Measurements from ENCODE around the gene JAGN1.
"Not testable (repeated sequence)": the region's sequence is repeated elsewhere in the genome, so short reads cannot be mapped to it uniquely, and the experiment has no call there.

JAGN1 gene

GRCh38 chr3:9935966-9936510 is 45.6 kb downstream of the JAGN1 start:
- Histone ChIP-seq H3K4me1 (ENCODE audit: control insufficient read depth, insufficient read depth, low read length) (0 out of 2 replicates have a peak, but pooled peaks cover 2% of the 10 kb centered on the region), H3K27me3 (ENCODE audit: control insufficient read depth, insufficient read depth, low read length) (no peaks in the 10 kb centered on the region), H3K9me3 (ENCODE audit: control insufficient read depth, insufficient read depth, low read length) (no peaks in the 10 kb centered on the region), H3K36me3 (ENCODE audit: control insufficient read depth, insufficient read depth, low read length) (0 out of 2 replicates have a peak, but pooled peaks cover 3% of the 10 kb centered on the region), H3K27ac (ENCODE audit: low read length) (no peak overlapping the region), H3K4me3 (ENCODE audit: low read length) (no peak overlapping the region)
- WGBS (ENCODE audit: insufficient coverage, insufficient read length): no CpG with 5 or more reads among the region's 5 CpGs
- no peak for DNase-seq (ENCODE audit: low read depth, low spot score)

DNA sequence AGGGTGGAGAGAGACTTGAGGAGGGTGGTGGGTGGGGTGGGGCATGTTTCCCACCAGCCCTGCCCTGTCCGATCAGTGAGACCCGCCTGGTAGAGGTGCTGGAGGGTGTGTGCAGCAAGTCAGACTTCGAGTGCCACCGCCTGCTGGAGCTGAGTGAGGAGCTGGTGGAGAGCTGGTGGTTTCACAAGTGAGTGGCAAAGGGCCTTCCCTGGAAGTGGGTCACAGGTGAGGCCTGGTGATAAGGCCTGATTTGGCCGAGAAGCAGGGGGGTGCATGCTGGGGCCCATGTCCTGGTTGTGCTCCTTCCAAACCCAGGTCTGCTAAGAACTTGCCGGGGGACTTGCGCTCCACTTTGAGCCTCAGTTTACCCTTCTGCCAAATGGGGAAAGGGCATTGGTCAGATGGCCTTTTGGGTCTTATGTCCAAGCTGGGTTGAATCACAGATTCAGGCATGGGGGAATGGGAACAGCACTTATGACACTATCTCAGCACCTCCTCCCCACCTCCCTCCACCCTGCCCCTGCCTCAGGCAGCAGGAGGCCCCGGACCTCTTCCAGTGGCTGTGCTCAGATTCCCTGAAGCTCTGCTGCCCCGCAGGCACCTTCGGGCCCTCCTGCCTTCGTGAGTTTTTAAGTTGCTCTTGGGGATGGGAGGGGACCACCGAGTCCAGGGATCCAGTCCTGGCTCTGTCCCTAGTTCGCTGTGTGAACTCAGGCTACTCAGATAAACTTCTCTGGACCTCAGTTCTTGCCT is 47.3 kb downstream of the JAGN1 start:
- H3K9me3 ChIP-seq (ENCODE audit: control insufficient read depth, insufficient read depth, low read length): no peaks in the 10 kb centered on the region
- WGBS (ENCODE audit: insufficient coverage, insufficient read length): no CpG with 5 or more reads among the region's 13 CpGs
- H3K27ac ChIP-seq (ENCODE audit: low read length): no peak overlapping the region
- DNase-seq (ENCODE audit: low read depth, low spot score): no peak
- H3K4me3 ChIP-seq (ENCODE audit: low read length): no peak overlapping the region
- 0 out of 2 replicates have a peak, but pooled peaks cover 4% of the 10 kb centered on the region for H3K36me3 ChIP-seq (ENCODE audit: control insufficient read depth, insufficient read depth, low read length)
- H3K4me1 ChIP-seq (ENCODE audit: control insufficient read depth, insufficient read depth, low read length): 0 out of 2 replicates have a peak, but pooled peaks cover 2% of the 10 kb centered on the region
- H3K27me3 ChIP-seq (ENCODE audit: control insufficient read depth, insufficient read depth, low read length): no peaks in the 10 kb centered on the region

GRCh38 chr3:9938966-9939365 is 48.6 kb downstream of the JAGN1 start:
- DNase-seq (ENCODE audit: low read depth, low spot score): no peak
- Histone ChIP-seq H3K9me3 (ENCODE audit: control insufficient read depth, insufficient read depth, low read length) (no peaks in the 10 kb centered on the region), H3K4me3 (ENCODE audit: low read length) (no peak overlapping the region), H3K36me3 (ENCODE audit: control insufficient read depth, insufficient read depth, low read length) (0 out of 2 replicates have a peak, but pooled peaks cover 4% of the 10 kb centered on the region), H3K4me1 (ENCODE audit: control insufficient read depth, insufficient read depth, low read length) (0 out of 2 replicates have a peak, but pooled peaks cover 2% of the 10 kb centered on the region), H3K27ac (ENCODE audit: low read length) (no peak overlapping the region), H3K27me3 (ENCODE audit: control insufficient read depth, insufficient read depth, low read length) (no peaks in the 10 kb centered on the region)
- WGBS (ENCODE audit: insufficient coverage, insufficient read length): no CpG with 5 or more reads among the region's 2 CpGs

DNA sequence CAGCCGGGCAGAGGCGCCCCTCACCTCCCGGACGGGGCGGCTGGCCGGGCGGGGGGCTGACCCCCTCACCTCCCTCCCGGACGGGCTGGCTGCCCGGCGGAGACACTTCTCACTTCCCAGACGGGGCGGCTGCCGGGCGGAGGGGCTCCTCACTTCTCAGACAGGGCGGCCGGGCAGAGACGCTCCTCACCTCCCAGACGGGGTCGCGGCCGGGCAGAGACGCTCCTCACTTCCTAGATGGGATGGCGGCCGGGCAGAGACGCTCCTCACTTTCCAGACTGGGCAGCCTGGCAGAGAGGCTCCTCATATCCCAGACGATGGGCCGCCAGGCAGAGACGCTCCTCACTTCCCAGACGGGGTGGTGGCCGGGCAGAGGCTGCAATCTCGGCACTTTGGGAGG is 49.5 kb downstream of the JAGN1 start:
- H3K27ac ChIP-seq (ENCODE audit: low read length); DNase-seq (ENCODE audit: low read depth, low spot score); H3K36me3 ChIP-seq (ENCODE audit: control insufficient read depth, insufficient read depth, low read length); H3K4me3 ChIP-seq (ENCODE audit: low read length); H3K9me3 ChIP-seq (ENCODE audit: control insufficient read depth, insufficient read depth, low read length); H3K4me1 ChIP-seq (ENCODE audit: control insufficient read depth, insufficient read depth, low read length); H3K27me3 ChIP-seq (ENCODE audit: control insufficient read depth, insufficient read depth, low read length): not testable (repeated sequence)
- no CpG with 5 or more reads among the region's 32 CpGs for WGBS (ENCODE audit: insufficient coverage, insufficient read length)

GRCh38 chr3:9940746-9941145 is 50.3 kb downstream of the JAGN1 start:
- H3K27ac ChIP-seq (ENCODE audit: low read length): no peak overlapping the region
- H3K36me3 ChIP-seq (ENCODE audit: control insufficient read depth, insufficient read depth, low read length): 0 out of 2 replicates have a peak, but pooled peaks cover 4% of the 10 kb centered on the region

DNA sequence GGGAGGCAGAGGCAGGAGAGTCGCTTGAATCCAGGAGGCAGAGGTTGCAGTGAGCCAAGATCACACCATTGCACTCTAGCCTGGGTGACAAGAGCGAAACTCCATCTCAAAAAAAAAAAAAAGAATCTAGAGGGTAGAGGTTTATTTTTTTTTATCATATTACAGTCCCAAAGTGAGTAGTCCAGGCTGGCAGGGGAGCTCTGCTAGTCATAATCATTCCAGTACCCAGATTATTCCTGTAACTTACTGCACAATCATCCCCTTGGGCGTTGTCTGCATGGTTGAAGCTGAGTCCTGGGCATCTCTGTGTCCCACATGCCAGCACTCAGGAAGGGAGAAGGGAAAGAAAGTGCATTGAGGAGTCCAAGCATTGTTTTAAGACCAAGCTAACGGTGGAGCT is 51.8 kb downstream of the JAGN1 start:
- Histone ChIP-seq H3K27me3 (ENCODE audit: control insufficient read depth, insufficient read depth, low read length) (no peaks in the 10 kb centered on the region), H3K36me3 (ENCODE audit: control insufficient read depth, insufficient read depth, low read length) (0 out of 2 replicates have a peak, but pooled peaks cover 4% of the 10 kb centered on the region), H3K9me3 (ENCODE audit: control insufficient read depth, insufficient read depth, low read length) (no peaks in the 10 kb centered on the region), H3K27ac (ENCODE audit: low read length) (no peak overlapping the region), H3K4me1 (ENCODE audit: control insufficient read depth, insufficient read depth, low read length) (0 out of 2 replicates have a peak, but pooled peaks cover 1% of the 10 kb centered on the region), H3K4me3 (ENCODE audit: low read length) (no peak overlapping the region)
- DNase-seq (ENCODE audit: low read depth, low spot score): no peak
- no CpG with 5 or more reads among the region's 4 CpGs for WGBS (ENCODE audit: insufficient coverage, insufficient read length)

More at GRCh38 chr3:9940746-9941145, 50.3 kb downstream of the JAGN1 start:
- no peak for DNase-seq (ENCODE audit: low read depth, low spot score)
- no peak overlapping the region for H3K4me3 ChIP-seq (ENCODE audit: low read length)
- no peaks in the 10 kb centered on the region for H3K4me1 ChIP-seq (ENCODE audit: control insufficient read depth, insufficient read depth, low read length)
- H3K27me3 ChIP-seq (ENCODE audit: control insufficient read depth, insufficient read depth, low read length): no peaks in the 10 kb centered on the region
- no peaks in the 10 kb centered on the region for H3K9me3 ChIP-seq (ENCODE audit: control insufficient read depth, insufficient read depth, low read length)
- no CpG with 5 or more reads among the region's 10 CpGs for WGBS (ENCODE audit: insufficient coverage, insufficient read length)

DNA sequence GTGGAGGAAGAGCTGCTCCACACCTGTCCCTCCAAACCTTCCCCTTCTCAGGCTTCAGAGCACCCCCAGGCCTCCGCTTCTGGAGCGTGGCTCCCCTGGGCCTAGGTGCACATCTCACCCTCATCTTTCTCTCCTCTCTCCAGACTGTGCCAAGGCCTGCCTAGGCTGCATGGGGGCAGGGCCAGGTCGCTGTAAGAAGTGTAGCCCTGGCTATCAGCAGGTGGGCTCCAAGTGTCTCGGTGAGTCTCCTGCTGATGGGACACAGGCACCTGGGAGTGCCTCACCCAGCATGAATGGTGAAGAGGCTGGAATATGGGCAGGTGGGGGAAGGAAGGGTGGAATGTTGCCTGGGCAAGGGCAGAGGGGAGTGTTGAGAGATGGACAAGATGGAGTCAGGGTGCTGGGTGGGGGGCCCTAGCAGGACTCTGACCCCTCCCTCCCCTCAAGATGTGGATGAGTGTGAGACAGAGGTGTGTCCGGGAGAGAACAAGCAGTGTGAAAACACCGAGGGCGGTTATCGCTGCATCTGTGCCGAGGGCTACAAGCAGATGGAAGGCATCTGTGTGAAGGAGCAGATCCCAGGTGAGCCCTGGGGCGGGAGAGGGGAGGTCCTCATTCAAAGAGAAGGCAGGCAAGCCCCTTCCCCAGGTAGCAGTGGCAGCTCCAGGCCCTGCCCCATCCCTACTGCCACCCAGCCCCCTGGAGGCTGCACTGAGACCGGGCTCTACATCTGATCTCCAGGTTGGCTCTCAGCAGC is 52.7 kb downstream of the JAGN1 start:
- WGBS (ENCODE audit: insufficient coverage, insufficient read length): no CpG with 5 or more reads among the region's 11 CpGs
- no peak for DNase-seq (ENCODE audit: low read depth, low spot score)

More for the DNA sequence above, 52.7 kb downstream of the JAGN1 start:
- no peak overlapping the region for H3K4me3 ChIP-seq (ENCODE audit: low read length)
- H3K27ac ChIP-seq (ENCODE audit: low read length): no peak overlapping the region
- H3K9me3 ChIP-seq (ENCODE audit: control insufficient read depth, insufficient read depth, low read length): no peaks in the 10 kb centered on the region
- H3K27me3 ChIP-seq (ENCODE audit: control insufficient read depth, insufficient read depth, low read length): no peaks in the 10 kb centered on the region
- H3K4me1 ChIP-seq (ENCODE audit: control insufficient read depth, insufficient read depth, low read length): 0 out of 2 replicates have a peak, but pooled peaks cover 3% of the 10 kb centered on the region
- H3K36me3 ChIP-seq (ENCODE audit: control insufficient read depth, insufficient read depth, low read length): 0 out of 2 replicates have a peak, but pooled peaks cover 4% of the 10 kb centered on the region

Measured in iPS DF 6.9 (cell line).